Fibroblast of lung (primary cell): Measurements from ENCODE around the gene N4BP3. TPM values are rescaled to one million over a fixed set of nuclear protein-coding genes. Genes with fewer than 3 reads are reported as not detected.

Experiments
- DNase-seq, 2 donors: peaks; one replicate each; pipeline versions ENCODE4 v3.0.0 to v3.0.0-alpha.2; 2010; ENCODE audit warnings: low read depth in 2 of 2
- H2AFZ ChIP-seq: 2 replicates; pipeline ENCODE4 v1.5.1; 2012; ENCODE audit warnings: low read length, control low read depth, inconsistent platforms
- H3K27ac ChIP-seq: 2 replicates; pipeline ENCODE4 v1.5.1; 2011; ENCODE audit warnings: low read length, control low read depth; ENCODE audit not compliant: insufficient read depth
- H3K27me3 ChIP-seq: 2 replicates; pipeline ENCODE4 v1.5.1; 2011; ENCODE audit warnings: mild to moderate bottlenecking, low read length; ENCODE audit not compliant: control insufficient read depth, insufficient read depth
- H3K36me3 ChIP-seq: 2 replicates; pipeline ENCODE4 v1.5.1; 2011; ENCODE audit warnings: low read length; ENCODE audit not compliant: control insufficient read depth, insufficient read depth
- H3K4me1 ChIP-seq: 2 replicates; pipeline ENCODE4 v1.5.1; 2011; ENCODE audit warnings: low read length; ENCODE audit not compliant: control insufficient read depth, insufficient read depth; ENCODE audit errors: extremely low read depth
- H3K4me2 ChIP-seq: 2 replicates; pipeline ENCODE4 v1.5.1; 2011; ENCODE audit warnings: low read length, control low read depth; ENCODE audit not compliant: insufficient read depth; ENCODE audit errors: extremely low read depth
- H3K4me3 ChIP-seq, 4 experiments: fragments of 200-600 bp in 1 of 4; sonication (generic) in 1 of 4; replicated peaks in 1 of 4; 2 replicates each; pipeline ENCODE4 v1.5.1; 2011 to 2016; ENCODE audit warnings: low read length in 4 of 4, low read depth in 3 of 4, mild to moderate bottlenecking in 3 of 4, control low read depth in 2 of 4, inconsistent platforms in 1 of 4, mixed read lengths in 1 of 4; ENCODE audit not compliant: insufficient read depth in 1 of 4; ENCODE audit errors: control extremely low read depth in 1 of 4
- H3K79me2 ChIP-seq: 2 replicates; pipeline ENCODE4 v1.5.1; 2012; ENCODE audit warnings: mild to moderate bottlenecking, low read length, inconsistent platforms; ENCODE audit not compliant: control insufficient read depth, insufficient read depth
- H3K9ac ChIP-seq: 2 replicates; pipeline ENCODE4 v1.5.1; 2011; ENCODE audit warnings: mild to moderate bottlenecking, low read length, control low read depth; ENCODE audit not compliant: insufficient read depth
- H3K9me3 ChIP-seq: 2 replicates; pipeline ENCODE4 v1.5.1; 2012; ENCODE audit warnings: low read depth, low read length; ENCODE audit not compliant: control insufficient read depth, insufficient read depth
- H4K20me1 ChIP-seq: 2 replicates; pipeline ENCODE4 v1.5.1; 2011; ENCODE audit warnings: low read length; ENCODE audit not compliant: control insufficient read depth, insufficient read depth; ENCODE audit errors: extremely low read depth
- EZH2 ChIP-seq: IDR thresholded peaks from 2 replicates; pipeline ENCODE4 v1.5.1; 2012; ENCODE audit warnings: low read length, control low read depth, mild to moderate bottlenecking; ENCODE audit errors: missing control alignments
- polyA plus RNA-seq, 2 donors: library from polyadenylated mRNA; depleted of rRNA in 1 of 2; stranded (reverse) in 1 of 2; unstranded in 1 of 2; fragments of >200 nt; gene quantifications; 2 replicates each; pipeline ENCODE4 v1.2.1, GENCODE V29; 2011 to 2012; ENCODE audit warnings: missing spikeins in 1 of 2
- total RNA-seq: library from RNA; depleted of rRNA; stranded (reverse); fragments of >200 nt; gene quantifications from 2 replicates; pipeline ENCODE4 v1.2.1, GENCODE V29; 2014
- TF ChIP-seq, protein P1 (sequence below), 2 donors: IDR thresholded peaks in 1 of 2; conservative IDR thresholded peaks in 1 of 2; 1 replicate in 1 of 2; 2 replicates in 1 of 2; pipeline ENCODE4 v1.5.1; 2011 to 2012; ENCODE audit warnings: low read length in 2 of 2, control low read depth in 1 of 2, inconsistent platforms in 1 of 2, low read depth in 1 of 2, mild to moderate bottlenecking in 1 of 2

N4BP3 gene
- total and polyA plus RNA-seq, 2 donors (not counting 1 experiment from before 2014, with no cell fraction given), result 0.19 to 0.83 TPM

DNA sequence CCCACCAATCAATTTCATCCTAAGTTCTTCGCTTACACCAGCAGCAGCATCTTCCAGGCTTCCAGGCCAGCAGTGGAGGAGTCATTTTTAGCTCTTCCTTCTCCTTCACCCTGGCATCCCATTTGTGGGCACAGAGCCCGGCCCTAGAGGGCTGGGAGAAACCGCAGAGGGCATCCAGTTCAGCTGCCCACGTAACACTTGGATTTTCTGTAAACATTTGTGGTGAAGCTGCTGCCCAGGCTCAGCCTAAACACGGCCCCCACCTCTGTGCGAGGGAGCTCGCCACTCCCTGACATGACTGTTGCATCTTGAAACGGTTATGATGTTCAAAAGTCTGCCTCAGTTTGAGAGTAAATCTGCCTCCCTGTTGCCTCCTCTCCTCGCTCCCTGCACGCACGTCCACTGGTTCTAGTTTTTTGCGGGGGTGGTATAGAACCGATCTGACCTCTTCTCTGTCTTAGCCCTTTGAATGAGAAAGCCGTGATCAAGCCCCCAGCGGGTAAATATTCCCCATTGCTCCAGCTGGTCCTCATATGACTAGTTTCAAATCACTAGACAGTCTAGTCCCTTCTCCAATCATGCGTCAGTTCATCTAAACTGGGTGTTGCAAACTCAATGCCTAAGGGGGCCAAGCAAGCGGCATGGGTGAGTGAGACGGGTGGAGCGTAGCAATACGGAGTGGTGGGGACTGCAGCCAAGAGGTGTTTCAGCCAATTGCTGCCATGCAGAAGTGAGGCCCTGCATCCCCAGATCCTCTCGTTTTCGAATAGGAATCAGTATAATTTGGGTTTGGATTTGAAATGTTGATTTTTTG lies 34.9 kb upstream of the N4BP3 start:
- H3K4me3 ChIP-seq, result peak overlapping the region in 1 of 4 experiments; percentile 3
- peak overlapping the region; percentile 32 for H3K4me2 ChIP-seq
- peaks cover 2% of the 10 kb centered on the region for H3K4me1 ChIP-seq
- no peaks in the 10 kb centered on the region for H3K9me3 ChIP-seq
- H3K36me3 ChIP-seq, result no peaks in the 10 kb centered on the region
- DNase-seq, result peak; percentile 82 to 88
- no peak overlapping the region for H3K9ac ChIP-seq
- TF ChIP-seq, protein P1, sequence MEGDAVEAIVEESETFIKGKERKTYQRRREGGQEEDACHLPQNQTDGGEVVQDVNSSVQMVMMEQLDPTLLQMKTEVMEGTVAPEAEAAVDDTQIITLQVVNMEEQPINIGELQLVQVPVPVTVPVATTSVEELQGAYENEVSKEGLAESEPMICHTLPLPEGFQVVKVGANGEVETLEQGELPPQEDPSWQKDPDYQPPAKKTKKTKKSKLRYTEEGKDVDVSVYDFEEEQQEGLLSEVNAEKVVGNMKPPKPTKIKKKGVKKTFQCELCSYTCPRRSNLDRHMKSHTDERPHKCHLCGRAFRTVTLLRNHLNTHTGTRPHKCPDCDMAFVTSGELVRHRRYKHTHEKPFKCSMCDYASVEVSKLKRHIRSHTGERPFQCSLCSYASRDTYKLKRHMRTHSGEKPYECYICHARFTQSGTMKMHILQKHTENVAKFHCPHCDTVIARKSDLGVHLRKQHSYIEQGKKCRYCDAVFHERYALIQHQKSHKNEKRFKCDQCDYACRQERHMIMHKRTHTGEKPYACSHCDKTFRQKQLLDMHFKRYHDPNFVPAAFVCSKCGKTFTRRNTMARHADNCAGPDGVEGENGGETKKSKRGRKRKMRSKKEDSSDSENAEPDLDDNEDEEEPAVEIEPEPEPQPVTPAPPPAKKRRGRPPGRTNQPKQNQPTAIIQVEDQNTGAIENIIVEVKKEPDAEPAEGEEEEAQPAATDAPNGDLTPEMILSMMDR (conservative IDR thresholded peaks at IDR 0.05 in 1 of 2, IDR thresholded peaks at IDR 0.05 in 1 of 2; ENCODE audit: low read depth in 1 of 2, low read length in 2 of 2), result no peak
- TF ChIP-seq EZH2, result no peak
- H4K20me1 ChIP-seq, result no peaks in the 10 kb centered on the region
- peaks cover 19% of the 10 kb centered on the region for H3K27me3 ChIP-seq
- no peak overlapping the region for H2AFZ ChIP-seq
- H3K79me2 ChIP-seq, result no peaks in the 10 kb centered on the region
- H3K27ac ChIP-seq, result no peak overlapping the region

DNA sequence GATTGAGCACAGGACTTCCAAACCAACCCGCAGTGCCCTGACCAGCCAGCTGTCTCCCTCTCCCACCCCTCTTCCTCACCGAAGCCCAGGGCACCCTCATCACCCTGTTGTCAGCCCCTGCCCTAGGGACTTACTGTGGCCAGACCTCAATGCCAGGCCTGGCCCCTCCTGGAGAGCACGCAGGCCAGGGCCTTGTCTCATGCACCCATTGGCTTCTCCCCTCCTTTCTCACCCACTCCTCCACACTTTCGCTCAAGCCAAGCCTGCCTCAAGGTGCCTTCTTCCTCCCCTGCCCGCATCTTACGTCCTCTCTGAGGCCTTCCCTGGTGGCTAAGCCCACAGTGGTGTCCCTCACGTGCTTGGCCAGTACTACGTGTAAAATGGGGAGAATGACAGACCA lies 33.3 kb upstream of the N4BP3 start:
- no peaks in the 10 kb centered on the region for H3K79me2 ChIP-seq
- H3K27me3 ChIP-seq, result peaks cover 14% of the 10 kb centered on the region
- H3K4me1 ChIP-seq, result peaks cover 2% of the 10 kb centered on the region
- no peaks in the 10 kb centered on the region for H3K9me3 ChIP-seq
- no peaks in the 10 kb centered on the region for H4K20me1 ChIP-seq
- no peak overlapping the region for H3K4me2 ChIP-seq
- H3K36me3 ChIP-seq, result no peaks in the 10 kb centered on the region
- no peak overlapping the region for H2AFZ ChIP-seq
- no peak for DNase-seq
- H3K27ac ChIP-seq, result no peak overlapping the region
- no peak overlapping the region for H3K4me3 ChIP-seq
- H3K9ac ChIP-seq, result no peak overlapping the region
- TF ChIP-seq EZH2, result no peak
- TF ChIP-seq, protein P1 (conservative IDR thresholded peaks at IDR 0.05 in 1 of 2, IDR thresholded peaks at IDR 0.05 in 1 of 2; ENCODE audit: low read depth in 1 of 2, low read length in 2 of 2), result no peak

DNA sequence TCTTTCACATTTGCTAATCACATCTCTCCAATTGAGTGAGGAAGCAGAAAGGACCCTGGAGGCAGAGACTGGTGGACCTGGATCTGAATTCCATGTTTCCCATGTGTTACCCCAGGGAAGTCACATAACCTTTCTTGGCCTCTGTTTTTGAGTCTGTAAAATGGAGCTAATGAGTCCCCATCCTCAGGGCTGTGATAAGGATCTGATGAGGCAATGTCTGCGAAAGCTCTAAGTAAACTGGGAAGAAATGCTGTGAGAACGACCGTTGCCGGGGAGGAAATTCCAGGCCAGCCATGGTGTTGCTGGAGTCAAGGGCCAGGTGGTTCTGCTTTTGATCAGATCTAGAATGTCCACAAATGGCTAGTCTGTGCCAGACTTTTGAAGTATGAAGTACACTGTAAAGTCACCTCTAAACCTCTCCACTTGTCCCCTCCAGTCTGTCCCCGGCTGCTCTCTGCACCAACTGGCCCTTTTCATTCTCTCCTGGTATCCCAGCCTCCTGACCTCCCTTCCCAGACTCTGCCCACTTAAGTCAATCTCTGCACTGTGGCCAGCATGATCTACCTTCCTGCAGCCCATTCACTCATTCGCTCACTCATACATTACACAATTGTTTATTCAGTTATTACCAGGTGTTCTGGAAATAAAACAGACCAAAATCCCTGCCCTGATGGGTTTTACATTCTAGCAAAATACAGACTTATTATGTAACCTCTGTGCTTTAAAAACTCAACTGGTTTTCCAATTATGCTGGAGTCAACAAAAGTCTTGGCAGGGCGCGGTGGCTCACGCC lies 32.5 kb upstream of the N4BP3 start:
- TF ChIP-seq EZH2, result no peak
- TF ChIP-seq, protein P1 (conservative IDR thresholded peaks at IDR 0.05 in 1 of 2, IDR thresholded peaks at IDR 0.05 in 1 of 2; ENCODE audit: low read depth in 1 of 2, low read length in 2 of 2), result no peak
- Histone ChIP-seq H2AFZ (no peak overlapping the region), H3K79me2 (no peaks in the 10 kb centered on the region), H3K4me2 (no peak overlapping the region), H3K9ac (no peak overlapping the region), H4K20me1 (no peaks in the 10 kb centered on the region), H3K27me3 (peaks cover 14% of the 10 kb centered on the region), H3K9me3 (no peaks in the 10 kb centered on the region), H3K27ac (no peak overlapping the region), H3K4me3 (no peak overlapping the region), H3K4me1 (peaks cover 2% of the 10 kb centered on the region), H3K36me3 (no peaks in the 10 kb centered on the region)
- DNase-seq, result no peak
